HepG2 (cell line): ENCODE data around the gene ZNRF3. TPM values are rescaled to one million over a fixed set of nuclear protein-coding genes. Genes with fewer than 3 reads are reported as not detected.

Source experiments
- ATF1 ChIP-seq: IDR thresholded peaks from 2 replicates; pipeline ENCODE4 v1.6.1; 2016; ENCODE audit warnings: mild to moderate bottlenecking, control low read depth
- CENPT ChIP-seq: sonication (generic); formaldehyde crosslinking; IDR thresholded peaks from 2 replicates; pipeline ENCODE4 v1.8.0; 2022; ENCODE audit warnings: low read depth, mild to moderate bottlenecking, moderate library complexity, missing genetic modification reagents
- EP300 ChIP-seq, 3 experiments: sonication (generic) in 1 of 3; formaldehyde crosslinking in 1 of 3; IDR thresholded peaks; 2 replicates each; pipeline versions ENCODE4 v1.5.1 to v1.6.1; 2011 to 2020; ENCODE audit warnings: low read depth in 2 of 3, low read length in 2 of 3, borderline replicate concordance in 1 of 3, improper control_type of control experiment in 1 of 3, mild to moderate bottlenecking in 1 of 3, missing genetic modification reagents in 1 of 3, moderate library complexity in 1 of 3
- GTF2F1 ChIP-seq: fragments of 150-350 bp; IDR thresholded peaks from 2 replicates; pipeline ENCODE4 v1.6.1; 2014; ENCODE audit warnings: low read length
- HNF4A ChIP-seq: sonication (generic); formaldehyde crosslinking; IDR thresholded peaks from 2 replicates; pipeline ENCODE4 v1.4.0; 2020; ENCODE audit warnings: missing genetic modification reagents
- RBM22 ChIP-seq: fragments of 200-400 bp; formaldehyde crosslinking; optimal IDR thresholded peaks from 2 replicates; pipeline ENCODE3; 2017; ENCODE audit warnings: mild to moderate bottlenecking, low read length, moderate library complexity
- SAP130 ChIP-seq: IDR thresholded peaks from 2 replicates; pipeline ENCODE4 v1.6.1; 2016; ENCODE audit warnings: low read depth
- SNAI1 ChIP-seq: sonication (generic); formaldehyde crosslinking; IDR thresholded peaks from 2 replicates; pipeline ENCODE4 v1.5.0; 2020; ENCODE audit warnings: mild to moderate bottlenecking, missing genetic modification reagents, borderline replicate concordance
- SOX6 ChIP-seq, 2 experiments: fragments of 450-650 bp in 1 of 2; sonication (generic) in 1 of 2; formaldehyde crosslinking in 1 of 2; IDR thresholded peaks; 2 replicates each; pipeline versions ENCODE4 v1.4.0 to v1.6.1; 2017 to 2020; ENCODE audit warnings: antibody characterized with exemption in 1 of 2, mild to moderate bottlenecking in 1 of 2, missing genetic modification reagents in 1 of 2
- SPEN ChIP-seq: sonication (generic); formaldehyde crosslinking; IDR thresholded peaks from 2 replicates; pipeline ENCODE4 v1.5.1; 2020; ENCODE audit warnings: low read depth, mild to moderate bottlenecking, missing genetic modification reagents
- TEAD3 ChIP-seq: optimal IDR thresholded peaks from 2 replicates; pipeline ENCODE3; 2016; ENCODE audit warnings: borderline replicate concordance
- THAP11 ChIP-seq: IDR thresholded peaks from 2 replicates; pipeline ENCODE4 v1.6.1; 2016; ENCODE audit warnings: missing biosample characterization, missing genetic modification reagents
- TMF1 ChIP-seq: sonication (generic); formaldehyde crosslinking; IDR thresholded peaks from 2 replicates; pipeline ENCODE4 v1.8.1; 2022; ENCODE audit warnings: low read depth, missing genetic modification reagents
- YEATS2 ChIP-seq: sonication (generic); formaldehyde crosslinking; IDR thresholded peaks from 2 replicates; pipeline ENCODE4 v1.4.0; 2020; ENCODE audit warnings: missing genetic modification reagents, borderline replicate concordance
- ZEB1 ChIP-seq: IDR thresholded peaks from 2 replicates; pipeline ENCODE4 v1.6.1; 2012; ENCODE audit warnings: mild to moderate bottlenecking, low read depth, inconsistent platforms; ENCODE audit not compliant: insufficient replicate concordance
- ZIK1 ChIP-seq: sonication (generic); formaldehyde crosslinking; IDR thresholded peaks from 2 replicates; pipeline ENCODE4 v1.5.0; 2020; ENCODE audit warnings: mild to moderate bottlenecking, low read depth, missing genetic modification reagents, borderline replicate concordance
- ZNF138 ChIP-seq: sonication (generic); formaldehyde crosslinking; IDR thresholded peaks from 2 replicates; pipeline ENCODE4 v1.5.0; 2020; ENCODE audit warnings: mild to moderate bottlenecking, low read depth, missing genetic modification reagents
- ZNF143 ChIP-seq: sonication (generic); formaldehyde crosslinking; IDR thresholded peaks from 2 replicates; pipeline ENCODE4 v1.4.0; 2020; ENCODE audit warnings: missing genetic modification reagents
- ZNF17 ChIP-seq: sonication (generic); formaldehyde crosslinking; IDR thresholded peaks from 2 replicates; pipeline ENCODE4 v1.5.0; 2020; ENCODE audit warnings: mild to moderate bottlenecking, missing genetic modification reagents
- ZNF225 ChIP-seq: sonication (generic); formaldehyde crosslinking; IDR thresholded peaks from 2 replicates; pipeline ENCODE4 v1.4.0; 2020; ENCODE audit warnings: mild to moderate bottlenecking, missing genetic modification reagents
- polyA plus RNA-seq, 8 experiments: library from polyadenylated mRNA; depleted of rRNA in 3 of 8; stranded (reverse) in 7 of 8; unstranded in 1 of 8; fragments of >200 nt; fragmentation: Illumina TruSeq in 4 of 8; extraction: Trizol in 4 of 8; gene quantifications; 2 replicates each; pipeline versions ENCODE4 v1.2.1 to v1.2.3, GENCODE V29; 2011 to 2016; ENCODE audit warnings: low read depth in 4 of 8, missing spikeins in 1 of 8, mixed read lengths in 1 of 8; ENCODE audit not compliant: insufficient read depth in 1 of 8
- total RNA-seq, 5 experiments: library from RNA; depleted of rRNA; stranded (reverse); fragments of >200 nt; fragmentation: Illumina TruSeq; extraction: Trizol; gene quantifications; 2 replicates each; pipeline ENCODE4 v1.2.3, GENCODE V29; 2016; ENCODE audit warnings: low read depth in 1 of 5
- TF ChIP-seq, protein P1 (sequence below): IDR thresholded peaks from 2 replicates; pipeline ENCODE4 v1.6.1; 2012; ENCODE audit warnings: low read depth, low read length, improper control_type of control experiment
- TF ChIP-seq, protein P2 (sequence below): sonication (generic); formaldehyde crosslinking; IDR thresholded peaks from 2 replicates; pipeline ENCODE4 v1.4.0; 2020; ENCODE audit warnings: missing genetic modification reagents, low read depth, mild to moderate bottlenecking, borderline replicate concordance
- TF ChIP-seq, protein P3 (sequence below): sonication (generic); formaldehyde crosslinking; IDR thresholded peaks from 2 replicates; pipeline ENCODE4 v1.9.0; 2021; ENCODE audit warnings: missing genetic modification reagents, mild to moderate bottlenecking, borderline replicate concordance
- TF ChIP-seq, protein P4 (sequence below): sonication (generic); formaldehyde crosslinking; IDR thresholded peaks from 2 replicates; pipeline ENCODE4 v1.8.0; 2022; ENCODE audit warnings: mild to moderate bottlenecking, missing genetic modification reagents; ENCODE audit not compliant: insufficient replicate concordance

Gene ZNRF3
- total and polyA plus RNA-seq, 2 of the 13 experiments (the other 11 are each of a cell fraction or from before 2014, with no cell fraction given), result 20.3 to 36.7 TPM

DNA sequence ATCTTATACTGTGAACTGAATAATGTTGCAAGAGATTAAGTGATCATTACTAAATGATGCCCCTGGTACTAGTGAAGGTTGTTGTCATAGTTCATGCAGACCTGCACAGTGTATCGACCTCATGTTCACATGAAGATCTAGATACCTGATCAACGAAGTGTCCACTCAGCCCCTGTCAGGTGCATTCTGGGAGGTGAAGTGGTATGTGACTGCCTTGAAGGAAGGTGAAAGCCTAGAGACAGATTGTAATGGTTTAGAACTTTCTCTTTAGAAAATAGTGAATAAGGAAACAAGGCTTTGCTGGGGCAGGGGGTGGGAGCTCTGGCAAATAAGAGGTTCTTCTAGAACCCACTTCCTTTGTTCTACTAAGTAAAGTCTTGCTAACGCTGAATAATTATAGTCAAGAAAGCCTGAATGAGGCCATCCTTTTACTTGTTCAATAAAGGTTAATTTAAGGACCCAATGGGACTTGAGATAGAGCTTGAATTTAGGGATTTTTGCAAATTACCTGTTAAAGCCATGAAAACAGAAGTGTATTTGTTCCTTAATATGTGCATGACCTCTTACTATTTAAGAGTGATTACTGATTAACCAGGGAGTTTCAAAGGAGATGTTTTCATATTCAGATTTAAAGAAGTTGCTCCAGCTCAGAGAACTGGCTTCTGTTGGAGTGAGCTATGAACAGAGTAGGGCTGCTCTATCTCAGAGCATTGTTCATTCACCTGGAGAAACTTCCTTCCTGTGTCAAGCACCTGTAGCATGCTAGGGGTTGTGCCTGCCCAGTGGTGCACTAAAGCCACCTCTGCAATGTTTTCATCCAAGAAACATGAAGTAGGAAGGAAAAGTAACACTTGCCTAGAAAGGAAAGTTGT, 132.9 kb downstream of the ZNRF3 start (continued):
- TF ChIP-seq, protein P1, sequence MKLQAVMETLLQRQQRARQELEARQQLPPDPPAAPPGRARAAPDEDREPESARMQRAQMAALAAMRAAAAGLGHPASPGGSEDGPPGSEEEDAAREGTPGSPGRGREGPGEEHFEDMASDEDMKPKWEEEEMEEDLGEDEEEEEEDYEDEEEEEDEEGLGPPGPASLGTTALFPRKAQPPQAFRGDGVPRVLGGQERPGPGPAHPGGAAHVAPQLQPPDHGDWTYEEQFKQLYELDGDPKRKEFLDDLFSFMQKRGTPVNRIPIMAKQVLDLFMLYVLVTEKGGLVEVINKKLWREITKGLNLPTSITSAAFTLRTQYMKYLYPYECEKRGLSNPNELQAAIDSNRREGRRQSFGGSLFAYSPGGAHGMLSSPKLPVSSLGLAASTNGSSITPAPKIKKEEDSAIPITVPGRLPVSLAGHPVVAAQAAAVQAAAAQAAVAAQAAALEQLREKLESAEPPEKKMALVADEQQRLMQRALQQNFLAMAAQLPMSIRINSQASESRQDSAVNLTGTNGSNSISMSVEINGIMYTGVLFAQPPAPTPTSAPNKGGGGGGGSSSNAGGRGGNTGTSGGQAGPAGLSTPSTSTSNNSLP, result no peak
- TF ChIP-seq ZIK1 (no peak), CENPT (CRISPR knock-in tag) (no peak), RBM22 (peak; percentile 48), SAP130 (CRISPR knock-in tag) (peak; percentile 50), SNAI1 (CRISPR knock-in tag) (no peak), ZNF138 (CRISPR knock-in tag) (no peak), SOX6 (IDR thresholded peaks at IDR 0.05) (no peak), SOX6 (CRISPR knock-in tag; IDR thresholded peaks at IDR 0.05) (peak; percentile 47; the same call in 1 of the 2 replicates), THAP11 (CRISPR knock-in tag) (0 out of 2 replicates have a peak, but pooled peaks have one; percentile 25), GTF2F1 (no peak), ZNF143 (CRISPR knock-in tag) (peak; percentile 69), ZNF17 (CRISPR knock-in tag) (no peak), ZNF225 (CRISPR knock-in tag) (no peak), ATF1 (CRISPR knock-in tag) (no peak), ZEB1 (peak; percentile 75), HNF4A (CRISPR knock-in tag) (0 out of 2 replicates have a peak, but pooled peaks have one; percentile 7), TMF1 (no peak), EP300 (IDR thresholded peaks at IDR 0.05; ENCODE audit: low read depth in 2 of 2, low read length in 2 of 2) (no peak; a peak in 1 of 4 replicates), EP300 (CRISPR knock-in tag; IDR thresholded peaks at IDR 0.05; ENCODE audit: borderline replicate concordance) (no peak), SPEN (CRISPR knock-in tag) (no peak), TEAD3 (CRISPR knock-in tag) (peak; percentile 41), YEATS2 (CRISPR knock-in tag) (peak; percentile 22; the same call in 1 of the 2 replicates)
- TF ChIP-seq, protein P2, sequence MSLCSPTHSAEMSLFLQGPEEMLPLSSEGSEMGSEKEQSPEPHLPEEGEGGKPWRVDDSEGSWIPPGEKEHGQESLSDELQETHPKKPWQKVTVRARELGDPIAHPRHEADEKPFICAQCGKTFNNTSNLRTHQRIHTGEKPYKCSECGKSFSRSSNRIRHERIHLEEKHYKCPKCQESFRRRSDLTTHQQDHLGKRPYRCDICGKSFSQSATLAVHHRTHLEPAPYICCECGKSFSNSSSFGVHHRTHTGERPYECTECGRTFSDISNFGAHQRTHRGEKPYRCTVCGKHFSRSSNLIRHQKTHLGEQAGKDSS, result no peak
- TF ChIP-seq, protein P3, sequence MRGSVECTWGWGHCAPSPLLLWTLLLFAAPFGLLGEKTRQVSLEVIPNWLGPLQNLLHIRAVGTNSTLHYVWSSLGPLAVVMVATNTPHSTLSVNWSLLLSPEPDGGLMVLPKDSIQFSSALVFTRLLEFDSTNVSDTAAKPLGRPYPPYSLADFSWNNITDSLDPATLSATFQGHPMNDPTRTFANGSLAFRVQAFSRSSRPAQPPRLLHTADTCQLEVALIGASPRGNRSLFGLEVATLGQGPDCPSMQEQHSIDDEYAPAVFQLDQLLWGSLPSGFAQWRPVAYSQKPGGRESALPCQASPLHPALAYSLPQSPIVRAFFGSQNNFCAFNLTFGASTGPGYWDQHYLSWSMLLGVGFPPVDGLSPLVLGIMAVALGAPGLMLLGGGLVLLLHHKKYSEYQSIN (CRISPR knock-in tag), result no peak
- TF ChIP-seq, protein P4, sequence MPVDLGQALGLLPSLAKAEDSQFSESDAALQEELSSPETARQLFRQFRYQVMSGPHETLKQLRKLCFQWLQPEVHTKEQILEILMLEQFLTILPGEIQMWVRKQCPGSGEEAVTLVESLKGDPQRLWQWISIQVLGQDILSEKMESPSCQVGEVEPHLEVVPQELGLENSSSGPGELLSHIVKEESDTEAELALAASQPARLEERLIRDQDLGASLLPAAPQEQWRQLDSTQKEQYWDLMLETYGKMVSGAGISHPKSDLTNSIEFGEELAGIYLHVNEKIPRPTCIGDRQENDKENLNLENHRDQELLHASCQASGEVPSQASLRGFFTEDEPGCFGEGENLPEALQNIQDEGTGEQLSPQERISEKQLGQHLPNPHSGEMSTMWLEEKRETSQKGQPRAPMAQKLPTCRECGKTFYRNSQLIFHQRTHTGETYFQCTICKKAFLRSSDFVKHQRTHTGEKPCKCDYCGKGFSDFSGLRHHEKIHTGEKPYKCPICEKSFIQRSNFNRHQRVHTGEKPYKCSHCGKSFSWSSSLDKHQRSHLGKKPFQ (CRISPR knock-in tag), result no peak
